MM.1S (cell line): ENCODE results near the gene GATA6.

Experiments
- DNase-seq: peaks from one replicate; pipeline ENCODE4 v3.0.0-alpha.2; 2015
- H2AFZ ChIP-seq: fragments of 300-600 bp; sonication (generic); 2 replicates; pipeline ENCODE4 v1.6.0; 2016; ENCODE audit warnings: antibody characterized with exemption, low read length
- H3F3A ChIP-seq: fragments of 300-600 bp; sonication (generic); 2 replicates; pipeline ENCODE4 v1.6.1; 2016; ENCODE audit warnings: mild to moderate bottlenecking, antibody characterized with exemption, low read length, moderate library complexity, mixed read lengths; ENCODE audit not compliant: insufficient read depth
- H3K27ac ChIP-seq: fragments of 300-600 bp; sonication (generic); 2 replicates; pipeline ENCODE4 v1.5.1; 2016; ENCODE audit warnings: mild to moderate bottlenecking, low read length
- H3K27me3 ChIP-seq: fragments of 300-600 bp; sonication (generic); replicated peaks from 2 replicates; pipeline ENCODE4 v1.6.0; 2016; ENCODE audit warnings: low read length; ENCODE audit not compliant: insufficient read depth
- H3K36me3 ChIP-seq: fragments of 300-600 bp; sonication (generic); replicated peaks from 2 replicates; pipeline ENCODE4 v1.6.1; 2016; ENCODE audit warnings: mild to moderate bottlenecking, low read length, mixed read lengths; ENCODE audit not compliant: insufficient read depth
- H3K4me1 ChIP-seq: fragments of 300-600 bp; sonication (generic); 2 replicates; pipeline ENCODE4 v1.6.1; 2016; ENCODE audit warnings: low read length, mixed read lengths
- H3K4me2 ChIP-seq: fragments of 300-600 bp; sonication (generic); 2 replicates; pipeline ENCODE4 v1.6.0; 2016; ENCODE audit warnings: low read depth, low read length
- H3K4me3 ChIP-seq: fragments of 300-600 bp; sonication (generic); 2 replicates; pipeline ENCODE4 v1.5.1; 2016; ENCODE audit warnings: low read length, mixed read lengths
- H3K79me2 ChIP-seq: fragments of 300-600 bp; sonication (generic); 2 replicates; pipeline ENCODE4 v1.6.1; 2016; ENCODE audit warnings: mixed run types, low read length, mixed read lengths
- H3K9ac ChIP-seq: fragments of 300-600 bp; sonication (generic); 2 replicates; pipeline ENCODE4 v1.6.1; 2016; ENCODE audit warnings: low read length, mixed read lengths
- H3K9me2 ChIP-seq: fragments of 300-600 bp; sonication (generic); replicated peaks from 2 replicates; pipeline ENCODE4 v1.6.1; 2016; ENCODE audit warnings: mild to moderate bottlenecking, low read length, mixed read lengths; ENCODE audit not compliant: insufficient read depth
- H3K9me3 ChIP-seq: fragments of 300-600 bp; sonication (generic); replicated peaks from 2 replicates; pipeline ENCODE4 v1.6.1; 2016; ENCODE audit warnings: mild to moderate bottlenecking, low read length, mixed read lengths; ENCODE audit not compliant: insufficient read depth
- H4K20me1 ChIP-seq: fragments of 300-600 bp; sonication (generic); 2 replicates; pipeline ENCODE4 v1.6.1; 2016; ENCODE audit warnings: mild to moderate bottlenecking, low read length, moderate library complexity, mixed read lengths; ENCODE audit not compliant: insufficient read depth
- EZH2 ChIP-seq: fragments of 300-600 bp; sonication (generic); optimal IDR thresholded peaks from 2 replicates; pipeline ENCODE3; 2017; ENCODE audit warnings: low read depth, mild to moderate bottlenecking, antibody characterized with exemption, low read length, mixed read lengths
- EZH2phosphoT487 ChIP-seq: fragments of 300-600 bp; sonication (generic); IDR thresholded peaks from 2 replicates; pipeline ENCODE4 v1.6.1; 2018; ENCODE audit warnings: antibody characterized with exemption, low read length
- TF ChIP-seq, protein P1 (sequence below): fragments of 300-600 bp; sonication (generic); IDR thresholded peaks from 2 replicates; pipeline ENCODE4 v1.5.1; 2016; ENCODE audit warnings: antibody characterized with exemption, low read length, mixed read lengths

Gene GATA6

DNA sequence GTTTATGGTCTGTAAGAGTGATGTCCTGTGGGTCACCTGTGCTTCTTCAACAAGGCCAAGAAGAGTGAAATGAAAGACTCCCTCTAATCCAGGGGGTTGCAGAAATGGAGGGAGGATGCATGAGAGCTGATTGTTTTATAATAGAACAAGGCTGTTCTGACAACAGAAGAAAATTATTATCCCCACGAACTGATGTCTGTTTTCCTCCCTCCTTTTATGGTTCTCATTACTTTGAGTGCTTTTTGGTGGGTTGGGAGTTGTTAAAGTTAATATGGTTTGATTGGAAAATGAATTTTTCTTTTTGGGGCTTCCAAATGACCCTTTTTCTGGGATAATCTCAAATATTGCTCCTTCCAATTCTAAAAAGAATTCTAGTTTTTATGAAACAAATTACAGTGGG, 33.6 kb downstream of the GATA6 start:
- Histone ChIP-seq H3F3A (no peaks in the 10 kb centered on the region), H2AFZ (no peak overlapping the region), H3K9ac (no peak overlapping the region), H4K20me1 (no peaks in the 10 kb centered on the region), H3K36me3 (no peaks in the 10 kb centered on the region), H3K79me2 (no peaks in the 10 kb centered on the region), H3K9me3 (no peaks in the 10 kb centered on the region), H3K4me1 (no peaks in the 10 kb centered on the region), H3K27me3 (no peaks in the 10 kb centered on the region), H3K4me3 (no peak overlapping the region), H3K4me2 (no peak overlapping the region), H3K9me2 (no peaks in the 10 kb centered on the region), H3K27ac (no peak overlapping the region)
- no peak for DNase-seq
- no peak for TF ChIP-seq EZH2
- TF ChIP-seq, protein P1, sequence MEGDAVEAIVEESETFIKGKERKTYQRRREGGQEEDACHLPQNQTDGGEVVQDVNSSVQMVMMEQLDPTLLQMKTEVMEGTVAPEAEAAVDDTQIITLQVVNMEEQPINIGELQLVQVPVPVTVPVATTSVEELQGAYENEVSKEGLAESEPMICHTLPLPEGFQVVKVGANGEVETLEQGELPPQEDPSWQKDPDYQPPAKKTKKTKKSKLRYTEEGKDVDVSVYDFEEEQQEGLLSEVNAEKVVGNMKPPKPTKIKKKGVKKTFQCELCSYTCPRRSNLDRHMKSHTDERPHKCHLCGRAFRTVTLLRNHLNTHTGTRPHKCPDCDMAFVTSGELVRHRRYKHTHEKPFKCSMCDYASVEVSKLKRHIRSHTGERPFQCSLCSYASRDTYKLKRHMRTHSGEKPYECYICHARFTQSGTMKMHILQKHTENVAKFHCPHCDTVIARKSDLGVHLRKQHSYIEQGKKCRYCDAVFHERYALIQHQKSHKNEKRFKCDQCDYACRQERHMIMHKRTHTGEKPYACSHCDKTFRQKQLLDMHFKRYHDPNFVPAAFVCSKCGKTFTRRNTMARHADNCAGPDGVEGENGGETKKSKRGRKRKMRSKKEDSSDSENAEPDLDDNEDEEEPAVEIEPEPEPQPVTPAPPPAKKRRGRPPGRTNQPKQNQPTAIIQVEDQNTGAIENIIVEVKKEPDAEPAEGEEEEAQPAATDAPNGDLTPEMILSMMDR, result no peak
- TF ChIP-seq EZH2phosphoT487, result no peak

DNA sequence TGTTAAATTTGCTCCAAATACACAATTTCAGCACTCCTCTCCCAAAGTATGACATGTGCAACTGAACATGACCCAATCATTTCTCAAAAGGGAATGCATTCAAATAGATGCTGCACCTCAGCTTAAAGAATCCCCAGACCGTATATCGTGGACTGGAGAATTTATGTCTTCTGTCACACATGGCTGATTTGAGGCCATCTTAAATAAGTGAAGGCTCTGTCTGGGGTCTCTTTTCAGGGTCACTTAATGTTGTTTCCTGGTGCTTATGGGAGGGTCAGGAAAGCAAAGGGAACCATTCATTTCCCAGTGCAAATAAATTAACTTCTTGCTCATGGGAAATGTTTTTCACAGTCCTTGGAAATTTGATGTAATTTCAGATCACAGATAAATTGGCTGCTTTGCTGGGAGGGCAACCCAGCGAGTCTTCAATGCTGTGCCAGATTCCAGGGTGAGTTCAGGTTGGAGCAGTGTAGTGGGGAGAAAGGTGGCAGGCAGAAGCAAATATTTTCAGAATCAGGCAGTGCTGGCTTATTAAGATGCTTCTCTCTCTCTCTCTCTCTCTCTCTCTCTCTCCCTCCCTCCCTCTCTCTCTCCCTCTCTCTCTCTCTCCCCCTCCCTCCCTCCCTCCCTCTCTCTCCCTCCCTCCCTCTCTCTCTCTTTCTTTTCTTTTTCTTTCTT, 34.3 kb downstream of the GATA6 start:
- H3K4me1 ChIP-seq, result no peaks in the 10 kb centered on the region
- no peaks in the 10 kb centered on the region for H3K36me3 ChIP-seq
- TF ChIP-seq, protein P1, result no peak
- TF ChIP-seq EZH2, result no peak
- no peak for TF ChIP-seq EZH2phosphoT487
- no peaks in the 10 kb centered on the region for H4K20me1 ChIP-seq
- no peak overlapping the region for H3K4me2 ChIP-seq
- H3K27ac ChIP-seq, result no peak overlapping the region
- no peak overlapping the region for H3K4me3 ChIP-seq
- DNase-seq, result no peak
- H2AFZ ChIP-seq, result no peak overlapping the region
- H3K9me3 ChIP-seq, result no peaks in the 10 kb centered on the region
- no peaks in the 10 kb centered on the region for H3K9me2 ChIP-seq
- H3K9ac ChIP-seq, result no peak overlapping the region
- no peaks in the 10 kb centered on the region for H3K27me3 ChIP-seq
- H3F3A ChIP-seq, result no peaks in the 10 kb centered on the region
- H3K79me2 ChIP-seq, result no peaks in the 10 kb centered on the region

DNA sequence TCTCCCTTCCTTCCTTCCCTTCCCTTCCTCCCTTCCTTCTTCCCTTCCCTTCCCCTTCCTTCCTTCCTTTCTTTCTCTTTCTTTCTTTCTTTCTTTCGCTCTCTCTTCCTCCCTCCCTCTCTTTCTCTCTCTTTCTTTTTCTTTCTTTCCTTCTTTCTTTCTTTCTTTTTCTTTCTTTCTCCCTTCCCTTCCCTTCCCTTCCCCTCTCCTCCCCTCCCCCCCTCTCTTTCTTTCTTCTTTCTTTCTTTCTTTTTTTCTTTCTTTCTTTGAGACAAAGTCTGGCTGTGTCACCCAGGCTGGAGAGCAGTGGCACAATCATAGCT, 34.8 kb downstream of the GATA6 start:
- no peak overlapping the region for H3K4me2 ChIP-seq
- H3K4me3 ChIP-seq, result no peak overlapping the region
- DNase-seq, result no peak

More for the DNA sequence above, 34.8 kb downstream of the GATA6 start:
- H3K79me2 ChIP-seq, result no peaks in the 10 kb centered on the region
- H3K9me3 ChIP-seq, result no peaks in the 10 kb centered on the region
- no peaks in the 10 kb centered on the region for H3K36me3 ChIP-seq
- no peaks in the 10 kb centered on the region for H3K4me1 ChIP-seq
- no peaks in the 10 kb centered on the region for H3F3A ChIP-seq
- H3K27ac ChIP-seq, result no peak overlapping the region
- H3K9me2 ChIP-seq, result no peaks in the 10 kb centered on the region
- no peaks in the 10 kb centered on the region for H4K20me1 ChIP-seq
- no peak overlapping the region for H2AFZ ChIP-seq
- no peak overlapping the region for H3K9ac ChIP-seq
- TF ChIP-seq, protein P1, result no peak
- TF ChIP-seq EZH2phosphoT487, result no peak
- no peak for TF ChIP-seq EZH2
- no peaks in the 10 kb centered on the region for H3K27me3 ChIP-seq
